IgD-negative memory B cell (primary cell): ENCODE results near the gene SCIN. TPM values are rescaled to one million over a fixed set of nuclear protein-coding genes. Genes with fewer than 3 reads are reported as not detected.
"Not testable (repeated sequence)": the region's sequence is repeated elsewhere in the genome, so short reads cannot be mapped to it uniquely, and the experiment has no call there.

ENCODE experiments used
- H3K27ac Mint-ChIP-seq, 3 donors: one replicate each; pipeline ENCODE4 v1.8.0; 2020 to 2022; ENCODE audit warnings: mild to moderate bottlenecking in 3 of 3, mixed read lengths in 3 of 3, moderate library complexity in 1 of 3
- H3K27me3 Mint-ChIP-seq: one replicate; pipeline ENCODE4 v1.8.0; 2021; ENCODE audit warnings: mixed read lengths
- H3K36me3 Mint-ChIP-seq: one replicate; pipeline ENCODE4 v1.8.0; 2020; ENCODE audit warnings: mild to moderate bottlenecking, mixed read lengths
- H3K4me1 Mint-ChIP-seq, 3 donors: one replicate each; pipeline ENCODE4 v1.8.0; 2020 to 2022; ENCODE audit warnings: mixed read lengths in 3 of 3, mild to moderate bottlenecking in 1 of 3
- H3K4me3 Mint-ChIP-seq, 4 donors: one replicate each; pipeline ENCODE4 v1.8.0; 2020 to 2022; ENCODE audit warnings: mild to moderate bottlenecking in 4 of 4, mixed read lengths in 4 of 4, moderate library complexity in 3 of 4
- H3K9me3 Mint-ChIP-seq, 3 donors: one replicate each; pipeline ENCODE4 v1.8.0; 2020 to 2021; ENCODE audit warnings: mixed read lengths in 3 of 3, mild to moderate bottlenecking in 1 of 3
- polyA plus RNA-seq: library from polyadenylated mRNA; unstranded; fragments of 300-500 nt; fragmentation: Illumina TruSeq; gene quantifications from one replicate; pipeline ENCODE4 v1.2.3, GENCODE V29; 2021

Gene SCIN
- polyA plus RNA-seq, 1 donor from 2014 or later = 1.6 TPM

- no peaks in the 10 kb centered on the region for H3K9me3 Mint-ChIP-seq
- H3K4me3 Mint-ChIP-seq = no peak overlapping the region
- H3K27ac Mint-ChIP-seq = no peak overlapping the region
- no peaks in the 10 kb centered on the region for H3K27me3 Mint-ChIP-seq
- no peaks in the 10 kb centered on the region for H3K36me3 Mint-ChIP-seq
- H3K4me1 Mint-ChIP-seq = peaks cover 6 to 12% (median 7%) of the 10 kb centered on the region in 3 donors
These were observed 72.6 kb downstream of the SCIN start for GRCh38 chr7:12643001-12643643.

- Mint-ChIP-seq H3K36me3 (no peaks in the 10 kb centered on the region), H3K4me1 (peaks cover 6 to 10% (median 6%) of the 10 kb centered on the region in 3 donors), H3K27ac (no peak overlapping the region), H3K4me3 (no peak overlapping the region), H3K9me3 (no peaks in the 10 kb centered on the region), H3K27me3 (no peaks in the 10 kb centered on the region)
These were observed 73.1 kb downstream of the SCIN start for GRCh38 chr7:12643644-12644043.

- H3K27ac Mint-ChIP-seq, H3K9me3 Mint-ChIP-seq, H3K36me3 Mint-ChIP-seq, H3K4me1 Mint-ChIP-seq, H3K27me3 Mint-ChIP-seq: not testable (repeated sequence)
- peak overlapping the region in 1 of 4 donors; percentile 2 for H3K4me3 Mint-ChIP-seq
These were observed 74.7 kb downstream of the SCIN start for GRCh38 chr7:12645212-12645611.

GRCh38 chr7:12646139-12646538, 75.6 kb downstream of the SCIN start:
- Mint-ChIP-seq H3K4me3 (no peak overlapping the region), H3K36me3 (no peaks in the 10 kb centered on the region), H3K27ac (no peak overlapping the region), H3K9me3 (no peaks in the 10 kb centered on the region), H3K27me3 (no peaks in the 10 kb centered on the region), H3K4me1 (peaks cover 0 to 4% (median 1%) of the 10 kb centered on the region in 3 donors)

GRCh38 chr7:12647364-12648219, 77.1 kb downstream of the SCIN start:
- H3K4me1 Mint-ChIP-seq = peaks cover 0 to 4% (median 1%) of the 10 kb centered on the region in 3 donors
- no peaks in the 10 kb centered on the region for H3K36me3 Mint-ChIP-seq
- H3K27ac Mint-ChIP-seq = no peak overlapping the region
- H3K4me3 Mint-ChIP-seq = no peak overlapping the region
- no peaks in the 10 kb centered on the region for H3K27me3 Mint-ChIP-seq
- H3K9me3 Mint-ChIP-seq = peaks cover 0 to 2% (median 0%) of the 10 kb centered on the region in 3 donors

- Mint-ChIP-seq H3K27ac (peak overlapping the region in 1 of 3 donors; percentile 82), H3K4me1 (peaks cover 0 to 4% (median 1%) of the 10 kb centered on the region in 3 donors), H3K27me3 (no peaks in the 10 kb centered on the region), H3K36me3 (no peaks in the 10 kb centered on the region), H3K9me3 (peaks cover 0 to 2% (median 0%) of the 10 kb centered on the region in 3 donors), H3K4me3 (no peak overlapping the region)
These were observed 78.3 kb downstream of the SCIN start for GRCh38 chr7:12648704-12649261.

GRCh38 chr7:12649348-12649747, 78.8 kb downstream of the SCIN start:
- no peaks in the 10 kb centered on the region for H3K36me3 Mint-ChIP-seq
- H3K4me1 Mint-ChIP-seq = peaks cover 0 to 4% (median 1%) of the 10 kb centered on the region in 3 donors
- H3K9me3 Mint-ChIP-seq = peaks cover 0 to 2% (median 0%) of the 10 kb centered on the region in 3 donors
- H3K27me3 Mint-ChIP-seq = no peaks in the 10 kb centered on the region
- H3K27ac Mint-ChIP-seq = peak overlapping the region in 1 of 3 donors; percentile 82
- H3K4me3 Mint-ChIP-seq = no peak overlapping the region

- Mint-ChIP-seq H3K27me3 (no peaks in the 10 kb centered on the region), H3K36me3 (no peaks in the 10 kb centered on the region), H3K4me3 (no peak overlapping the region), H3K4me1 (peaks cover 0 to 4% (median 1%) of the 10 kb centered on the region in 3 donors), H3K9me3 (peaks cover 0 to 2% (median 0%) of the 10 kb centered on the region in 3 donors), H3K27ac (no peak overlapping the region)
These were observed 79.6 kb downstream of the SCIN start for GRCh38 chr7:12650080-12650479.

- Mint-ChIP-seq H3K36me3 (no peaks in the 10 kb centered on the region), H3K27ac (no peak overlapping the region), H3K4me3 (no peak overlapping the region)
These were observed 82.6 kb downstream of the SCIN start for GRCh38 chr7:12653110-12653509.

GRCh38 chr7:12653518-12653917, 83.0 kb downstream of the SCIN start:
- no peaks in the 10 kb centered on the region for H3K36me3 Mint-ChIP-seq
- H3K4me1 Mint-ChIP-seq = peaks cover 0 to 1% (median 0%) of the 10 kb centered on the region in 3 donors
- no peak overlapping the region for H3K4me3 Mint-ChIP-seq
- no peak overlapping the region for H3K27ac Mint-ChIP-seq
- no peaks in the 10 kb centered on the region for H3K27me3 Mint-ChIP-seq
- peaks cover 0 to 2% (median 0%) of the 10 kb centered on the region in 3 donors for H3K9me3 Mint-ChIP-seq

More at GRCh38 chr7:12653110-12653509, 82.6 kb downstream of the SCIN start:
- no peaks in the 10 kb centered on the region for H3K27me3 Mint-ChIP-seq
- H3K4me1 Mint-ChIP-seq = peaks cover 0 to 1% (median 0%) of the 10 kb centered on the region in 3 donors
- H3K9me3 Mint-ChIP-seq = peaks cover 0 to 2% (median 0%) of the 10 kb centered on the region in 3 donors

GRCh38 chr7:12655161-12655560, 84.6 kb downstream of the SCIN start:
- no peaks in the 10 kb centered on the region for H3K36me3 Mint-ChIP-seq

GRCh38 chr7:12660423-12660822, 89.9 kb downstream of the SCIN start:
- H3K36me3 Mint-ChIP-seq, H3K27me3 Mint-ChIP-seq, H3K9me3 Mint-ChIP-seq, H3K4me3 Mint-ChIP-seq, H3K4me1 Mint-ChIP-seq, H3K27ac Mint-ChIP-seq: not testable (repeated sequence)

More at GRCh38 chr7:12655161-12655560, 84.6 kb downstream of the SCIN start:
- H3K27ac Mint-ChIP-seq = no peak overlapping the region
- peaks cover 2% of the 10 kb centered on the region for H3K27me3 Mint-ChIP-seq
- peaks cover 0 to 1% (median 0%) of the 10 kb centered on the region in 3 donors for H3K4me1 Mint-ChIP-seq
- no peak overlapping the region for H3K4me3 Mint-ChIP-seq
- peaks cover 0 to 5% (median 0%) of the 10 kb centered on the region in 3 donors for H3K9me3 Mint-ChIP-seq

GRCh38 chr7:12660986-12661385, 90.5 kb downstream of the SCIN start:
- not testable (repeated sequence) for H3K9me3 Mint-ChIP-seq, H3K4me1 Mint-ChIP-seq, H3K36me3 Mint-ChIP-seq, H3K4me3 Mint-ChIP-seq, H3K27ac Mint-ChIP-seq, H3K27me3 Mint-ChIP-seq

GRCh38 chr7:12661581-12661980, 91.1 kb downstream of the SCIN start:
- no peaks in the 10 kb centered on the region for H3K4me1 Mint-ChIP-seq
- peaks cover 0 to 3% (median 0%) of the 10 kb centered on the region in 3 donors for H3K9me3 Mint-ChIP-seq
- no peaks in the 10 kb centered on the region for H3K36me3 Mint-ChIP-seq
- H3K27ac Mint-ChIP-seq = no peak overlapping the region
- peaks cover 4% of the 10 kb centered on the region for H3K27me3 Mint-ChIP-seq
- no peak overlapping the region for H3K4me3 Mint-ChIP-seq
